ENCODE measurements around the gene HSH2D.

HSH2D gene

GRCh38 chr19:16124953-16125352 is 18.5 kb upstream of the HSH2D start:
- TF ChIP-seq CTCF (IDR thresholded peaks at IDR 0.05) = no peak
- no peak for TF ChIP-seq ZFX (IDR thresholded peaks at IDR 0.05; ENCODE audit: borderline replicate concordance)
- H3K27ac ChIP-seq = no peak overlapping the region

GRCh38 chr19:16125737-16126495 is 17.6 kb upstream of the HSH2D start:
- TF ChIP-seq CTCF (IDR thresholded peaks at IDR 0.05) (no peak), ZFX (IDR thresholded peaks at IDR 0.05; ENCODE audit: borderline replicate concordance) (no peak)
- H3K27ac ChIP-seq = no peak overlapping the region

- no peak overlapping the region for H3K27ac ChIP-seq
- TF ChIP-seq CTCF (IDR thresholded peaks at IDR 0.05) (no peak), ZFX (IDR thresholded peaks at IDR 0.05; ENCODE audit: borderline replicate concordance) (no peak)
Observed at GRCh38 chr19:16127080-16127479, 16.4 kb upstream of the HSH2D start.

- H3K27ac ChIP-seq = no peak overlapping the region
- TF ChIP-seq CTCF (IDR thresholded peaks at IDR 0.05) (no peak), ZFX (IDR thresholded peaks at IDR 0.05; ENCODE audit: borderline replicate concordance) (no peak)
Observed at GRCh38 chr19:16127776-16128371, 15.6 kb upstream of the HSH2D start.

- TF ChIP-seq ZFX (IDR thresholded peaks at IDR 0.05; ENCODE audit: borderline replicate concordance) (no peak), CTCF (IDR thresholded peaks at IDR 0.05) (no peak)
Observed at GRCh38 chr19:16131648-16132047, 11.8 kb upstream of the HSH2D start.

GRCh38 chr19:16133818-16134217 is 9.7 kb upstream of the HSH2D start:
- TF ChIP-seq ZFX (IDR thresholded peaks at IDR 0.05; ENCODE audit: borderline replicate concordance) = no peak
- no peak for TF ChIP-seq CTCF (IDR thresholded peaks at IDR 0.05)
- no peak overlapping the region for H3K27ac ChIP-seq

More at GRCh38 chr19:16131648-16132047, 11.8 kb upstream of the HSH2D start:
- no peak overlapping the region for H3K27ac ChIP-seq

- no peak for TF ChIP-seq ZFX (IDR thresholded peaks at IDR 0.05; ENCODE audit: borderline replicate concordance)
- TF ChIP-seq CTCF (IDR thresholded peaks at IDR 0.05) = no peak
- H3K27ac ChIP-seq = no peak overlapping the region
Observed at GRCh38 chr19:16134510-16134909, 9.0 kb upstream of the HSH2D start.

Data from 22Rv1 (cell line).